Skeletal muscle cell (primary cell): Measurements from ENCODE around the gene ARMH4.
"Not testable (repeated sequence)": the region's sequence is repeated elsewhere in the genome, so short reads cannot be mapped to it uniquely, and the experiment has no call there.

Experiments used
- DNase-seq: peaks from one replicate; pipeline ENCODE4 v3.0.0-alpha.2; 2010; ENCODE audit warnings: low read depth
- H3K4me3 ChIP-seq: 2 replicates; pipeline ENCODE4 v1.5.1; 2011; ENCODE audit warnings: low read depth, mild to moderate bottlenecking, control low read depth, low read length, moderate library complexity

The ARMH4 gene

GRCh38 chr14:58150243-58150805 is 1.7 kb downstream of the ARMH4 start:
- H3K4me3 ChIP-seq, result no peak overlapping the region

GRCh38 chr14:58149196-58149595 is 2.8 kb downstream of the ARMH4 start:
- no peak for DNase-seq
- no peak overlapping the region for H3K4me3 ChIP-seq

More at GRCh38 chr14:58150243-58150805, 1.7 kb downstream of the ARMH4 start:
- no peak for DNase-seq

DNA sequence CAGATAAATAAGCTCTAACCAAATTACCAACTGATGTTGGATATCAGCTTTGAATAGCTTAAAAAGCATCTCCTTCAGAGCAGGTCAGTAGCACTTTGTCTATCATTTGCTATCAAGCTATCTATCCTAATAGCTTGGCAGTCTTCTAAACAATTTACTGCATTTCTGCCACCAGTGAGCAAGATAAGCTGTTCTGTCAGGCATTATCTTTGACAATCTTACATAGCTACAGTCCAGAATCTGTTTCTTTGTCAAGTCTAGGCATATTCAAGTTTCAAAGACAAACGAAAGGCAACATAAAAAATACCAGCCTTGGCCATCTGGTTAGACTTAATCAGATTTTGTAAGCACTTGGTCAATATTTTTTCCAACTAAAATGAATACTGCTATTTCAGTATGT is 5.6 kb downstream of the ARMH4 start:
- DNase-seq, result no peak
- no peak overlapping the region for H3K4me3 ChIP-seq

DNA sequence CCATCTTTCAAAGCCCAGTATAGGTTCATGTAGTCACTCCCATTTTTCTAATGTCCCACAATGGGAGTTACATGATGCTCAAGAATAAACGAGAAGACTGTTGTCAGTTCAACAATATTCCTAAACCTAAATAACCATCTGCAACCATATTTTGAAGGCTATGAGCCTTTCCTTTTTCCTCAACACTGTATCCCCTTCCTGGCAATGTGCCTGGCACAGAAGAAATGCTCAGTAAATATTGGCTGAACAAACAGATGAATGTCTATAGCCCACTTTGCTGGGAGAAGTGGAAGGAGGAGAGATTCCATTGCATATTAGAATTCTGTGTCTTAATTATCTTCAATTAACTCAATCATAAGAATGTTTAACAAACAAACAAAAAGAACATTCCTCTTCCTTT is 6.1 kb downstream of the ARMH4 start:
- no peak overlapping the region for H3K4me3 ChIP-seq
- DNase-seq, result no peak

- no peak for DNase-seq
- H3K4me3 ChIP-seq, result no peak overlapping the region
Observed at GRCh38 chr14:58143106-58143505, 8.9 kb downstream of the ARMH4 start.

- no peak for DNase-seq
- H3K4me3 ChIP-seq, result no peak overlapping the region
Observed at GRCh38 chr14:58141893-58142292, 10.1 kb downstream of the ARMH4 start.

GRCh38 chr14:58138714-58139482 is 13.1 kb downstream of the ARMH4 start:
- H3K4me3 ChIP-seq, result no peak overlapping the region
- DNase-seq, result no peak

DNA sequence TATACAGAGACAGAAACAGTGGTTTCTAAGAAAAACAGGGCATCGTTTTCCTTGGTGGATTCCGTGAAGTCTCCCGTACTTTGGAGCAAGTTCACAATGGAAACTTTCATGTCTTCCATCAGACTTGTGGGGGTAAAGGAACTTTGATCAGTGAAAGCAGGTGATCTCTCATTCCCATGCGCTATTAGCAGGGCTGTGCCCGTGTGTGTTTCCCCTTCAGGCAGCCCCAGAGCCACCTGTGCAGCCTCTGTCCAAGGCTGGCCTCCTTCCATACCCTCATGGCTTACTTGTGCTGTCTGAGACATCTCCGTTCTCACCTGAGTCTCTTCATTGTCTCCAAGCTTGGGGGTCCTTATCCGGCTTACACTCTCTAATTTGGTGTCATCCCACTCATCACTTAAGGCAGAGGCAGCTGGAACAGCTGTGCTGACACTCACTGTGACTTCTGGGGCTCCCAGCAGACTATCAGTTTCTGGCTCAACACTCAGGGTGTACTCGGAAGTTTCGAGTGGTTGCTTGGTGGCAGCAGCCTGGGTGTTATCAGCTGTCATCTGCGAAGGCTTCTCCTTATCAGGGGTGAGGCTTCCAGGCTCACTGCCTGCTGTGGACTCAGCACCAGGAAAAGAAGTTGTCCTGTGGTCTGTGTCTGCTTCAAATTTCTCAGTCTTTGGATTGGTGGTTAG is 13.8 kb downstream of the ARMH4 start:
- H3K4me3 ChIP-seq, result no peak overlapping the region
- no peak for DNase-seq

DNA sequence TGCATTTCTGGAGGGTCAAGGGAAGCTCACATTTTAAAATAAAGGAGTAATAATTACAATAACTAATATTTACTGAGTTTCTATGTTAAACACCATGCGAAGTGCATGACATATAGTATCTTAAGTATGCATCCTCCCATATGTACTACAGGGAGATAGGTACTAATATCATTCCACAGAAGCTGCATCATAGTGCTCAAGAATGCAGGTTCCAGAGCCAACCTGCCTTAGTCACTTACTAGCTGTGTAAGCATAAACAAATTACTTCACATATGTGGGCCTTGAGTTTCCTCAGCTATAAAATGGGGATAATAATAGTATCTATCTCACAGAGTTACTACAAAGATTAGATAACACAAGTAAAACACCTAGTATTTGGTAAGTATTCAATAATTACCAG is 18.3 kb downstream of the ARMH4 start:
- no peak for DNase-seq
- H3K4me3 ChIP-seq, result no peak overlapping the region

GRCh38 chr14:58131386-58131785 is 20.6 kb downstream of the ARMH4 start:
- no peak overlapping the region for H3K4me3 ChIP-seq
- DNase-seq, result no peak

DNA sequence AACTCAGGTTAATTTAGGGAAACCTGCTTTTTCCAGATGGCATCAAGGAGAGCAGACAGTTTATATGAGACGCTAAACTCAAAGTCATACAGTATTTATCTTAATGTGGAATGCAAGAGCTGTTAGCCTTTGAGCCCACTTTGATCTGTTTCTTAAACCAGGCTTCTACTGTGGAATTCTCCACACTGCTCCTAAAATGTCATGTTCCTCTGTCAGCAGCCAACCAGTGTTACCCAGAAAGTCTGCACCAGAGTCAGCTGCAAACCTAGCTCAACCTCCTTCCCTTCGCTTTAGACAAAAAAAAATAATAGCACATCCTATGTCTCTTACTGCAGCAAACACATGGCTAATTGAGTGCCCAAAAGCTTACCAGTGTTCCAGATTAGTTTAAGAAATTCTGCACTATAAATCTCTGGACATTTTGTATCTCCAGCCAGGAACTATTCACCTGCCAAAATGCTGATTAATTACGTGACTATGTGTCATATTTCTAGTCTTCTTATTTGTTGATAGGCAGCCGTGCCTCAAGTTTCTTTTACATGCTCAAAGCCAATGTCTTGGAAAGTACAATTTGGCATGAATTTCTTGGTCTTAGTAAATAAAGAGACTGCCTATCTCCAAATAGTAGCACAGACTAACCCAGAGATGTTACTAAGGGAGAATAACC is 21.8 kb downstream of the ARMH4 start:
- no peak overlapping the region for H3K4me3 ChIP-seq
- no peak for DNase-seq

- no peak overlapping the region for H3K4me3 ChIP-seq
- DNase-seq, result no peak
Observed at GRCh38 chr14:58129208-58129607, 22.8 kb downstream of the ARMH4 start.

- no peak for DNase-seq
- H3K4me3 ChIP-seq, result no peak overlapping the region
Observed at GRCh38 chr14:58128416-58128815, 23.6 kb downstream of the ARMH4 start.

GRCh38 chr14:58122546-58122945 is 29.5 kb downstream of the ARMH4 start:
- DNase-seq, H3K4me3 ChIP-seq: not testable (repeated sequence)

DNA sequence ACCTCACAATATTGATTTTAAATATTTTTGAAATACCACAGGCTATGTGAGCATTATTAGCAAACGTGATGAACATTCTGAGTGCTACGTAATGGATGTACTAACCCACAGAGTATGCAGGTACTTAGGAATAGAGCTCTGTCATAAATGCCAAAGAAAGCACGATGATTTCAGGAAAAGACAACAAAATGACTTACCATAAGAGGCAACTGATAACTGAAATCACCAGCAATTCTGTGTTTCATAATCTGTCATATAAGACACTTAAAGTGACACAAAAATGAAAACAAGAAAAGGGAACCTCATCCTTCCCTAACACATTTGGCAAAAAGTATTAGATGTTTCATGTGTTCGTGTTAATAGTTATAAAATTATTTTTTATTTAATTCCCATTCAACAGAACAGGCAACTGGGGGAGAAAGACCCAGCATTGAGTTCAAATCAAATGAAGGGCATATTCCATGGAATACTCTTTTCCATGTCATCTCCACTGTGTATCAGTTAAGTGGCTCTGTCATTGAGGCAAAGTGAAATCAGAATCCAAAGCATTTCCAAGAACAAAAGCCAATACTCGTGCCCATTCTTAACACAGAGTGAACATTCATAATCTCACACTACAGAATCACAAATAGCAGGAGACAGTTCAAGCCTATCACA is 30.4 kb downstream of the ARMH4 start:
- no peak overlapping the region for H3K4me3 ChIP-seq
- no peak for DNase-seq

DNA sequence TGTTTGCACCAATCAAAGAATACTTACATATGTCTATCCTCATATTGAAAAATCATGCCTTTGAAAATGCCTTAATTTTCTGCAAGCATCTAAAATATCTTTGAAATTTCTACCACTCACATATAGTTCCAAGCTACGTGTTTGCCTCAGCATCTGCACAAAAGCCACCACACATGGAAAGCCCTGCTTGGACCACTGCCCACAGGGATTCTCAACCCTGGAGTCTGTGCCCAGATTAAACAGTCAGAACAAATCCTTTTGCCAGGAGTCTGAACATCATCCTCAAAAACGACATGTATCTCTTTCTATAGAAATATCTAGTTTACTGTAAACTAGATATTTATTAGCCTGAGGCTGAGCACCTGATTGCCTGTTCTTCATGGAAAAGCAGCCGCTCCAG is 32.6 kb downstream of the ARMH4 start:
- H3K4me3 ChIP-seq, result no peak overlapping the region
- no peak for DNase-seq

DNA sequence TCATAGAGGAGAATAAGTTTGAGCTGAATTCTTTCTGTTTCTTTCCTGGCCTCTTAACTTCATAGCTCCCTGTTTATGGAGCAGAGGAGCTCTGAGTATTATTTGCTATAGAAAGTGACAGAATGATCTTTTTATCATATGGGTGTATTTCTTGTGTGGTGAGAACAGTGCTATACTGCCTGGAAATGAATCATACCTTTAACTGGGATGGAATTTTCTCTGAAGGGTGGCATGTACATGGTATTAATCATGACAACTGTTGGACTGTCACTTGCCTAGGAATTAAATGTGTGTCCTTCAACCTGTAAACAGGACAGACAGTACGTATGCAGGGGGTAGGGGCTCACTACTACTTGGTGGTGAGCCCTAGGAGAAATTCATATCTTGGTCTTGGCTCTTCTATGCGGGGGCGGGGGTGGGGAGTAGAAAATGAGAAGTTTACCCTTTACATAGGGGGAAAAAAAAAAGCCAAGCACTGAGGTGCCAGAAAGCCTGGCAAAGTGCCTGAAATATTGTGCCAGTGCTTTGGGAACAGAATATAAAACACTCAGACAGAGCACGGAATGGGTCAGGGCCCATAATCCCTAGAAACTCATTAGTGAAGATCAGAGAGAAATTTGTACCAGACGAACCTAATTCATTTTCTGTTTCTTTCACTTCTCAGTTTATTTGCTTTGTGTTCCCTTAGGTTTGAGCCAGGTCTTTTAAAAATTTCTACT is 33.8 kb downstream of the ARMH4 start:
- DNase-seq, result no peak
- H3K4me3 ChIP-seq, result no peak overlapping the region

- DNase-seq, result no peak
- no peak overlapping the region for H3K4me3 ChIP-seq
Observed at GRCh38 chr14:58109744-58110143, 42.3 kb downstream of the ARMH4 start.

- DNase-seq, result no peak
- H3K4me3 ChIP-seq, result no peak overlapping the region
Observed at GRCh38 chr14:58108717-58109116, 43.3 kb downstream of the ARMH4 start.
